Liver (tissue), 9 donors: Measurements from ENCODE around the gene TNS4. TPM values are rescaled to one million over a fixed set of nuclear protein-coding genes. Genes with fewer than 3 reads are reported as not detected.

Experiments used
- DNase-seq: peaks from one replicate; pipeline ENCODE4 v3.0.0-alpha.2; 2017; ENCODE audit warnings: low spot score
- H3K27ac ChIP-seq, 2 donors: one replicate each; pipeline ENCODE4 v1.7.0; 2013; ENCODE audit warnings: inconsistent platforms in 2 of 2, low read length in 2 of 2, control low read depth in 1 of 2, low read depth in 1 of 2, mild to moderate bottlenecking in 1 of 2
- H3K27me3 ChIP-seq, 4 donors: one replicate each; pipeline versions ENCODE4 v1.6.1 to v1.7.0; 2013; ENCODE audit warnings: low read length in 3 of 4, inconsistent platforms in 1 of 4, mild to moderate bottlenecking in 1 of 4, moderate library complexity in 1 of 4; ENCODE audit not compliant: control insufficient read depth in 4 of 4, insufficient read depth in 4 of 4
- H3K36me3 ChIP-seq, 4 donors: one replicate each; pipeline versions ENCODE4 v1.6.1 to v1.7.0; 2013; ENCODE audit warnings: low read length in 3 of 4, mild to moderate bottlenecking in 3 of 4, low read depth in 1 of 4, moderate library complexity in 1 of 4; ENCODE audit not compliant: control insufficient read depth in 4 of 4, insufficient read depth in 3 of 4
- H3K4me1 ChIP-seq, 4 donors: one replicate each; pipeline versions ENCODE4 v1.6.1 to v1.7.0; 2013; ENCODE audit warnings: low read length in 3 of 4, mild to moderate bottlenecking in 3 of 4, moderate library complexity in 1 of 4; ENCODE audit not compliant: control insufficient read depth in 4 of 4, insufficient read depth in 4 of 4
- H3K4me3 ChIP-seq, 3 donors: one replicate each; pipeline versions ENCODE4 v1.6.1 to v1.7.0; 2013; ENCODE audit warnings: low read length in 3 of 3, control low read depth in 1 of 3, low read depth in 1 of 3, mild to moderate bottlenecking in 1 of 3
- H3K9ac ChIP-seq, 2 donors: one replicate each; pipeline ENCODE4 v1.7.0; 2013; ENCODE audit warnings: low read length in 2 of 2, mild to moderate bottlenecking in 2 of 2, moderate library complexity in 2 of 2, control low read depth in 1 of 2, low read depth in 1 of 2
- H3K9me3 ChIP-seq, 4 donors: one replicate each; pipeline versions ENCODE4 v1.6.1 to v1.7.0; 2013; ENCODE audit warnings: low read length in 3 of 4; ENCODE audit not compliant: control insufficient read depth in 4 of 4
- EGR1 ChIP-seq, 2 donors: IDR thresholded peaks; 2 replicates each; pipeline ENCODE4 v1.6.1; 2016 to 2018; ENCODE audit warnings: antibody characterized with exemption in 2 of 2, low read depth in 2 of 2
- FOXA1 ChIP-seq: IDR thresholded peaks from 2 replicates; pipeline ENCODE4 v1.6.1; 2016; ENCODE audit warnings: antibody characterized with exemption
- FOXA2 ChIP-seq: IDR thresholded peaks from 2 replicates; pipeline ENCODE4 v1.6.1; 2016; ENCODE audit warnings: antibody characterized with exemption
- GABPA ChIP-seq, 2 donors: IDR thresholded peaks in 1 of 2; conservative IDR thresholded peaks in 1 of 2; 2 replicates each; pipeline ENCODE4 v1.6.1; 2016; ENCODE audit warnings: antibody characterized with exemption in 2 of 2, mild to moderate bottlenecking in 1 of 2, moderate library complexity in 1 of 2
- HNF4A ChIP-seq, 2 donors: conservative IDR thresholded peaks; 2 replicates each; pipeline ENCODE4 v1.6.1; 2016; ENCODE audit warnings: antibody characterized with exemption in 2 of 2, mild to moderate bottlenecking in 2 of 2
- HNF4G ChIP-seq: IDR thresholded peaks from 2 replicates; pipeline ENCODE4 v1.6.1; 2016; ENCODE audit warnings: antibody characterized with exemption
- JUND ChIP-seq, 2 donors: IDR thresholded peaks; 2 replicates each; pipeline ENCODE4 v1.6.1; 2016; ENCODE audit warnings: antibody characterized with exemption in 2 of 2
- NR2F2 ChIP-seq: IDR thresholded peaks from 2 replicates; pipeline ENCODE4 v1.6.1; 2016; ENCODE audit warnings: antibody characterized with exemption
- RAD21 ChIP-seq, 2 donors: IDR thresholded peaks; 2 replicates each; pipeline ENCODE4 v1.6.1; 2016; ENCODE audit warnings: antibody characterized with exemption in 2 of 2, mild to moderate bottlenecking in 2 of 2
- RXRA ChIP-seq, 2 donors: IDR thresholded peaks; 2 replicates each; pipeline ENCODE4 v1.6.1; 2017 to 2018; ENCODE audit warnings: antibody characterized with exemption in 2 of 2, mild to moderate bottlenecking in 1 of 2
- SP1 ChIP-seq: IDR thresholded peaks from 2 replicates; pipeline ENCODE4 v1.6.1; 2018; ENCODE audit warnings: antibody characterized with exemption, mild to moderate bottlenecking
- TAF1 ChIP-seq: conservative IDR thresholded peaks from 2 replicates; pipeline ENCODE4 v1.6.1; 2016; ENCODE audit warnings: antibody characterized with exemption, mild to moderate bottlenecking
- YY1 ChIP-seq: IDR thresholded peaks from 2 replicates; pipeline ENCODE4 v1.6.1; 2016; ENCODE audit warnings: antibody characterized with exemption, mild to moderate bottlenecking
- WGBS: extraction: QIAGEN DNeasy Blood & Tissue Kit; methylation state at CpG from one replicate; pipeline ENCODE4 v1.1.7; 2013; 5-methylcytosine and 5-hydroxymethylcytosine counted together
- polyA plus RNA-seq, 2 donors: library from polyadenylated mRNA; stranded (reverse) in 1 of 2; unstranded in 1 of 2; fragments of 200-250 nt in 1 of 2; fragments of >200 nt in 1 of 2; fragmentation: Nextera tagmentation in 1 of 2; extraction: Ambion mirVana in 1 of 2; gene quantifications; one replicate each; pipeline versions ENCODE4 v1.2.1 to v1.2.3, GENCODE V29; 2013 to 2015
- total RNA-seq, 2 donors: library from RNA; depleted of rRNA; stranded (reverse); fragments of >200 nt; gene quantifications; one replicate each; pipeline ENCODE4 v1.2.3, GENCODE V29; 2014
- TF ChIP-seq, protein P1 (sequence below): IDR thresholded peaks from 2 replicates; pipeline ENCODE4 v1.6.1; 2016; ENCODE audit warnings: antibody characterized with exemption
- TF ChIP-seq, protein P2 (sequence below): IDR thresholded peaks from 2 replicates; pipeline ENCODE4 v1.6.1; 2016; ENCODE audit warnings: antibody characterized with exemption, mild to moderate bottlenecking
- TF ChIP-seq, protein P3 (sequence below): IDR thresholded peaks from 2 replicates; pipeline ENCODE4 v1.6.1; 2016; ENCODE audit warnings: antibody characterized with exemption
- TF ChIP-seq, protein P4 (sequence below): fragments of 150-350 bp; IDR thresholded peaks from 2 replicates; pipeline ENCODE4 v1.5.1; 2017; ENCODE audit warnings: improper control_type of control experiment, low read depth, low read length; ENCODE audit not compliant: missing input control
- donor health status: healthy.
- donor health status: healthy.
- donor health status: healthy.
- donor health status: healthy.
- donor health status: healthy.

The TNS4 gene
- total and polyA plus RNA-seq, 4 donors: 0.08 TPM; not detected in 3

DNA sequence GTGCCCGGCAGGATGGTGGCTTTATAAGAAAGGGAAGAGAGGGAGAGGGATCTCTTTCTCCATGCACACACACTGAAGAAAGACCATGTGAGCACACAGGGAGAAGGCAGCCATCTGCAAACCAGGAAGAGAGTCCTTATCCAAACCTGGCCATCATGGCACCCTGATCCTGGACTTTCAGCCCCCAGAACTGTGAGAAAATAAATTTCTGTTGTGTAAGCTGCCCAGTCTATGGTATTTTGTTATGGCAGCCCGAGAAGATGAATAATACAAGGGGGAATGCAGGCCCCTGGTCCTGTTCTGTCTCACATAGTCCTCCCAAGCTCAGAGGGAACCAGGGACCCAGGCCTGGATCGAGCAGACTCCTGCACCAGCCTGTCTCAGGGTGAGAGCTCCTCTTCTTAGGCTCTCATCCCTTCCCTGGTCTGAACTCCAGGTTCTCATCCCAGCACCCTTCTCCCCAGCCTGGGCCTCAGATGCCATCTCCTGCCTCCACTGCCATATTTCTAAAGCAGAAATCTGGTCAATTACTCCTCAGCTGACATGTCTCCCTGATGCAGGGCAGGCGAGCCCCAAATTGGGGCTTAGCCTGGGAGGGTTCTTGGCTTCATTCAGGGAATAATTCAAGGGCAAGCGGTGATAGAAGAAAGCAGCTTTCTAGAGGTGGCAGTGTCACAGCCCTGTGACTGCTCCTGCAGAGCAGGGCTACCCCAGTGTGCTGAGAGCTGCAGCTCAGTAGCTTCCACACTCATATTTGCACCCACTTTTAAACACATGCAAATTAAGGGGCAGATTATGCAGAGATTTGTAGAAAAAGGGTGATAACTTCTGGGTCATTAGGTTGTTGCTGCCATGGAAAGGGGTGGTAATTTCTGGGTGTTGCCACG, 29.3 kb downstream of the TNS4 start:
- H3K27ac ChIP-seq: no peak overlapping the region
- H3K36me3 ChIP-seq: no peaks in the 10 kb centered on the region
- H3K4me3 ChIP-seq: no peak overlapping the region
- 92% methylated on average over 6 of the region's 6 CpGs for WGBS
- TF ChIP-seq SP1 (no peak), TAF1 (no peak), RXRA (IDR thresholded peaks at IDR 0.05) (no peak), FOXA2 (no peak), RAD21 (IDR thresholded peaks at IDR 0.05) (no peak), EGR1 (IDR thresholded peaks at IDR 0.05; ENCODE audit: low read depth in 2 of 2) (no peak), FOXA1 (no peak), NR2F2 (no peak), JUND (IDR thresholded peaks at IDR 0.05) (no peak), HNF4A (conservative IDR thresholded peaks at IDR 0.05) (no peak)
- TF ChIP-seq, protein P1, sequence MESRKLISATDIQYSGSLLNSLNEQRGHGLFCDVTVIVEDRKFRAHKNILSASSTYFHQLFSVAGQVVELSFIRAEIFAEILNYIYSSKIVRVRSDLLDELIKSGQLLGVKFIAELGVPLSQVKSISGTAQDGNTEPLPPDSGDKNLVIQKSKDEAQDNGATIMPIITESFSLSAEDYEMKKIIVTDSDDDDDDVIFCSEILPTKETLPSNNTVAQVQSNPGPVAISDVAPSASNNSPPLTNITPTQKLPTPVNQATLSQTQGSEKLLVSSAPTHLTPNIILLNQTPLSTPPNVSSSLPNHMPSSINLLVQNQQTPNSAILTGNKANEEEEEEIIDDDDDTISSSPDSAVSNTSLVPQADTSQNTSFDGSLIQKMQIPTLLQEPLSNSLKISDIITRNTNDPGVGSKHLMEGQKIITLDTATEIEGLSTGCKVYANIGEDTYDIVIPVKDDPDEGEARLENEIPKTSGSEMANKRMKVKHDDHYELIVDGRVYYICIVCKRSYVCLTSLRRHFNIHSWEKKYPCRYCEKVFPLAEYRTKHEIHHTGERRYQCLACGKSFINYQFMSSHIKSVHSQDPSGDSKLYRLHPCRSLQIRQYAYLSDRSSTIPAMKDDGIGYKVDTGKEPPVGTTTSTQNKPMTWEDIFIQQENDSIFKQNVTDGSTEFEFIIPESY: no peak
- TF ChIP-seq, protein P2, sequence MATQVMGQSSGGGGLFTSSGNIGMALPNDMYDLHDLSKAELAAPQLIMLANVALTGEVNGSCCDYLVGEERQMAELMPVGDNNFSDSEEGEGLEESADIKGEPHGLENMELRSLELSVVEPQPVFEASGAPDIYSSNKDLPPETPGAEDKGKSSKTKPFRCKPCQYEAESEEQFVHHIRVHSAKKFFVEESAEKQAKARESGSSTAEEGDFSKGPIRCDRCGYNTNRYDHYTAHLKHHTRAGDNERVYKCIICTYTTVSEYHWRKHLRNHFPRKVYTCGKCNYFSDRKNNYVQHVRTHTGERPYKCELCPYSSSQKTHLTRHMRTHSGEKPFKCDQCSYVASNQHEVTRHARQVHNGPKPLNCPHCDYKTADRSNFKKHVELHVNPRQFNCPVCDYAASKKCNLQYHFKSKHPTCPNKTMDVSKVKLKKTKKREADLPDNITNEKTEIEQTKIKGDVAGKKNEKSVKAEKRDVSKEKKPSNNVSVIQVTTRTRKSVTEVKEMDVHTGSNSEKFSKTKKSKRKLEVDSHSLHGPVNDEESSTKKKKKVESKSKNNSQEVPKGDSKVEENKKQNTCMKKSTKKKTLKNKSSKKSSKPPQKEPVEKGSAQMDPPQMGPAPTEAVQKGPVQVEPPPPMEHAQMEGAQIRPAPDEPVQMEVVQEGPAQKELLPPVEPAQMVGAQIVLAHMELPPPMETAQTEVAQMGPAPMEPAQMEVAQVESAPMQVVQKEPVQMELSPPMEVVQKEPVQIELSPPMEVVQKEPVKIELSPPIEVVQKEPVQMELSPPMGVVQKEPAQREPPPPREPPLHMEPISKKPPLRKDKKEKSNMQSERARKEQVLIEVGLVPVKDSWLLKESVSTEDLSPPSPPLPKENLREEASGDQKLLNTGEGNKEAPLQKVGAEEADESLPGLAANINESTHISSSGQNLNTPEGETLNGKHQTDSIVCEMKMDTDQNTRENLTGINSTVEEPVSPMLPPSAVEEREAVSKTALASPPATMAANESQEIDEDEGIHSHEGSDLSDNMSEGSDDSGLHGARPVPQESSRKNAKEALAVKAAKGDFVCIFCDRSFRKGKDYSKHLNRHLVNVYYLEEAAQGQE: no peak
- no peak for DNase-seq
- no peaks in the 10 kb centered on the region for H3K9me3 ChIP-seq
- H3K9ac ChIP-seq: no peak overlapping the region
- H3K27me3 ChIP-seq: no peaks in the 10 kb centered on the region
- peaks cover 0 to 43% (median 28%) of the 10 kb centered on the region in 4 donors for H3K4me1 ChIP-seq

DNA sequence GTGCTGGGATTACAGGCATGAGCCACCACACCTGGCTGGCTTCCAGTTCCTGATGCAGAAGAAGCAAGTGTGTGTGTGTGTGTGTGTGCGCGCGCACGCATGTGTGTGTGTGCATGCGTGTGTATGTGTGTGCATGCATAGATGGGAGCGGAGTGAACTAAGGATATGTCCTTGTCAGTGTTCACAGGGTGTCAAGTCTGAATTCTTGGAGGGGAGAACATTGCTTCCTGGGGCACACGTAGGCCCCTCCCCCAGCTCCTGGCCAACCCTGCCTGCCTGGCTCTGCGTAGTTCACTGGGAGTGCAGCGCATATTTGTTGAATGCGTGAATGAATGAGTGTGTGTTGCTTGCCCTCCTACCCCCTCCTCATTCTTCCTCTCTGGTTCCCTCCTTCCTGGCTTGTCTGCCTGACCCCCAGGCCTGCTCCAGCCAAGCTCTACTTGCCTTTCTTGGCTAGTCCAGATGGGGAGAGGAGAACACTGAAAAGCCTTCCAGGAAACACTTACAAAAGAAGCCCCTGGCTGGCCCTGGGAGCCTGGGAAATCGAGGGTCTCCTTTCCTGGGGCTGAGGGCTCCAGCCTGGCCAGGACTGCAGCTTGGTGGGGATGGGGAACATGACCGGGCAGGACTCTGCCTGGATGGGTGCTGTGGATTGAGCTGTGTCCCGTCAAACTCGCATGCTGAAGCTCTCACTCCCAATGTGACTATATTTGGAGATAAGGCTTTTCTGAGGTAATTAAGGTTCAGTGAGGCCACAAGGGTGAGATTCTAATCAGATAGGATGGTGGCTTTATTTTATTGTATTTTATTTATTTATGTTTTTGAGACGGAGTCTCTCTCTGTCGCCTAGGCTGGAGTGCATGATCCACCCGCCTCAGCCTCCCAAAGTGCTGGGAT, 30.2 kb downstream of the TNS4 start:
- Histone ChIP-seq H3K27ac (no peak overlapping the region), H3K4me3 (no peak overlapping the region), H3K36me3 (no peaks in the 10 kb centered on the region), H3K9me3 (no peaks in the 10 kb centered on the region), H3K9ac (no peak overlapping the region), H3K27me3 (no peaks in the 10 kb centered on the region), H3K4me1 (peaks cover 0 to 41% (median 27%) of the 10 kb centered on the region in 4 donors)
- no peak for DNase-seq
- no peak for TF ChIP-seq JUND (IDR thresholded peaks at IDR 0.05)
- TF ChIP-seq, protein P2: no peak
- TF ChIP-seq, protein P3, sequence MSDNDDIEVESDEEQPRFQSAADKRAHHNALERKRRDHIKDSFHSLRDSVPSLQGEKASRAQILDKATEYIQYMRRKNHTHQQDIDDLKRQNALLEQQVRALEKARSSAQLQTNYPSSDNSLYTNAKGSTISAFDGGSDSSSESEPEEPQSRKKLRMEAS: no peak
- TF ChIP-seq GABPA (IDR thresholded peaks at IDR 0.05 in 1 of 2, conservative IDR thresholded peaks at IDR 0.05 in 1 of 2): no peak
- TF ChIP-seq RAD21 (IDR thresholded peaks at IDR 0.05): no peak
- TF ChIP-seq, protein P4, sequence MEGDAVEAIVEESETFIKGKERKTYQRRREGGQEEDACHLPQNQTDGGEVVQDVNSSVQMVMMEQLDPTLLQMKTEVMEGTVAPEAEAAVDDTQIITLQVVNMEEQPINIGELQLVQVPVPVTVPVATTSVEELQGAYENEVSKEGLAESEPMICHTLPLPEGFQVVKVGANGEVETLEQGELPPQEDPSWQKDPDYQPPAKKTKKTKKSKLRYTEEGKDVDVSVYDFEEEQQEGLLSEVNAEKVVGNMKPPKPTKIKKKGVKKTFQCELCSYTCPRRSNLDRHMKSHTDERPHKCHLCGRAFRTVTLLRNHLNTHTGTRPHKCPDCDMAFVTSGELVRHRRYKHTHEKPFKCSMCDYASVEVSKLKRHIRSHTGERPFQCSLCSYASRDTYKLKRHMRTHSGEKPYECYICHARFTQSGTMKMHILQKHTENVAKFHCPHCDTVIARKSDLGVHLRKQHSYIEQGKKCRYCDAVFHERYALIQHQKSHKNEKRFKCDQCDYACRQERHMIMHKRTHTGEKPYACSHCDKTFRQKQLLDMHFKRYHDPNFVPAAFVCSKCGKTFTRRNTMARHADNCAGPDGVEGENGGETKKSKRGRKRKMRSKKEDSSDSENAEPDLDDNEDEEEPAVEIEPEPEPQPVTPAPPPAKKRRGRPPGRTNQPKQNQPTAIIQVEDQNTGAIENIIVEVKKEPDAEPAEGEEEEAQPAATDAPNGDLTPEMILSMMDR: no peak
- TF ChIP-seq HNF4A (conservative IDR thresholded peaks at IDR 0.05): no peak
- no peak for TF ChIP-seq EGR1 (IDR thresholded peaks at IDR 0.05; ENCODE audit: low read depth in 2 of 2)
- TF ChIP-seq FOXA2: no peak
- no peak for TF ChIP-seq FOXA1
- TF ChIP-seq HNF4G: no peak
- TF ChIP-seq YY1: no peak
- TF ChIP-seq TAF1: no peak
- WGBS: 86% methylated on average over 17 of the region's 17 CpGs
